Ascending aorta (tissue), 2 donors: ENCODE measurements around the gene COX6A1. TPM values are rescaled to one million over a fixed set of nuclear protein-coding genes. Genes with fewer than 3 reads are reported as not detected.

ENCODE experiments used
- DNase-seq, 2 donors: peaks; one replicate each; pipeline ENCODE4 v3.0.0-alpha.2; 2019; ENCODE audit warnings: low spot score in 2 of 2
- H3K27ac ChIP-seq, 2 donors: fragments of 200-600 bp; sonication (generic); one replicate each; pipeline ENCODE4 v1.5.1; 2016 to 2017; ENCODE audit warnings: mild to moderate bottlenecking in 1 of 2
- H3K27me3 ChIP-seq: fragments of 200-600 bp; sonication (generic); one replicate; pipeline ENCODE4 v1.5.1; 2017
- H3K36me3 ChIP-seq, 2 donors: fragments of 200-600 bp; sonication (generic); one replicate each; pipeline ENCODE4 v1.5.1; 2016
- H3K4me1 ChIP-seq, 2 donors: fragments of 200-600 bp; sonication (generic); one replicate each; pipeline ENCODE4 v1.5.1; 2016 to 2017; ENCODE audit warnings: mild to moderate bottlenecking in 1 of 2
- H3K4me3 ChIP-seq, 2 donors: fragments of 200-600 bp; sonication (generic); one replicate each; pipeline ENCODE4 v1.5.1; 2016 to 2017; ENCODE audit warnings: mild to moderate bottlenecking in 1 of 2
- H3K9me3 ChIP-seq, 2 donors: fragments of 200-600 bp; sonication (generic); one replicate each; pipeline ENCODE4 v1.5.1; 2016
- CTCF ChIP-seq, 3 experiments: fragments of 200-600 bp in 2 of 3; fragments of 450-650 bp in 1 of 3; sonication (generic) in 2 of 3; IDR thresholded peaks; one replicate each; pipeline ENCODE4 v1.5.1; 2016 to 2019; ENCODE audit warnings: antibody characterized with exemption in 3 of 3, mild to moderate bottlenecking in 1 of 3, moderate library complexity in 1 of 3
- intact Hi-C: fragments of 100-400 bp; cut with DNase I; formaldehyde crosslinking; loops from one replicate; pipeline ENCODE4 v1.15.1; 2023
- total RNA-seq: library from RNA; depleted of rRNA; stranded (reverse); fragments of >200 nt; gene quantifications from one replicate; pipeline ENCODE4 v1.1.0, GENCODE V29; 2016

COX6A1 gene
- total RNA-seq, 1 donor from 2014 or later, result 686 TPM

GRCh38 chr12:120475643-120476042 lies 37.7 kb downstream of the COX6A1 start:
- intact Hi-C loops, result no loop called here
- H3K27ac ChIP-seq, result no peak overlapping the region
- no peak overlapping the region for H3K4me3 ChIP-seq
- no peaks in the 10 kb centered on the region for H3K27me3 ChIP-seq
- no peak for TF ChIP-seq CTCF (IDR thresholded peaks at IDR 0.05)
- peaks cover 0 to 7% of the 10 kb centered on the region in 2 donors for H3K4me1 ChIP-seq
- H3K36me3 ChIP-seq, result no peaks in the 10 kb centered on the region
- H3K9me3 ChIP-seq, result no peaks in the 10 kb centered on the region
- DNase-seq, result no peak

- Histone ChIP-seq H3K4me3 (no peak overlapping the region), H3K9me3 (no peaks in the 10 kb centered on the region), H3K27ac (no peak overlapping the region), H3K4me1 (no peaks in the 10 kb centered on the region), H3K27me3 (no peaks in the 10 kb centered on the region), H3K36me3 (peaks cover 0 to 9% of the 10 kb centered on the region in 2 donors)
- no peak for DNase-seq
- intact Hi-C loops, result no loop called here
- no peak for TF ChIP-seq CTCF (IDR thresholded peaks at IDR 0.05)
These were observed 41.5 kb downstream of the COX6A1 start for GRCh38 chr12:120479458-120479857.

GRCh38 chr12:120480211-120480610 lies 42.3 kb downstream of the COX6A1 start:
- Histone ChIP-seq H3K36me3 (peaks cover 0 to 9% of the 10 kb centered on the region in 2 donors), H3K27me3 (no peaks in the 10 kb centered on the region), H3K9me3 (no peaks in the 10 kb centered on the region), H3K4me3 (no peak overlapping the region), H3K27ac (no peak overlapping the region), H3K4me1 (no peaks in the 10 kb centered on the region)
- no peak for DNase-seq
- intact Hi-C loops, result no loop called here
- no peak for TF ChIP-seq CTCF (IDR thresholded peaks at IDR 0.05)

GRCh38 chr12:120481022-120481767 lies 43.3 kb downstream of the COX6A1 start:
- Histone ChIP-seq H3K9me3 (no peaks in the 10 kb centered on the region), H3K27ac (no peak overlapping the region), H3K36me3 (peaks cover 0 to 9% of the 10 kb centered on the region in 2 donors), H3K27me3 (no peaks in the 10 kb centered on the region), H3K4me1 (no peaks in the 10 kb centered on the region), H3K4me3 (no peak overlapping the region)
- DNase-seq, result no peak
- TF ChIP-seq CTCF (IDR thresholded peaks at IDR 0.05), result no peak
- intact Hi-C loops, result no loop called here

GRCh38 chr12:120483621-120484020 lies 45.7 kb downstream of the COX6A1 start:
- no peak overlapping the region for H3K27ac ChIP-seq
- no peak overlapping the region for H3K4me3 ChIP-seq
- no peak for DNase-seq
- no peak for TF ChIP-seq CTCF (IDR thresholded peaks at IDR 0.05)
- H3K9me3 ChIP-seq, result no peaks in the 10 kb centered on the region
- H3K4me1 ChIP-seq, result no peaks in the 10 kb centered on the region
- intact Hi-C loops, result no loop called here
- peaks cover 0 to 9% of the 10 kb centered on the region in 2 donors for H3K36me3 ChIP-seq
- H3K27me3 ChIP-seq, result no peaks in the 10 kb centered on the region
